GM19025 (cell line): ENCODE data around the gene TSEN34.
"Not testable (repeated sequence)": the region's sequence is repeated elsewhere in the genome, so short reads cannot be mapped to it uniquely, and the experiment has no call there.

Experiments
- ATAC-seq: cut with Tn5 transposase; IDR thresholded peaks from one replicate; pipeline ENCODE4 v1.9.1; 2021; ENCODE audit warnings: mild to moderate bottlenecking, low read depth, moderate library complexity; ENCODE audit not compliant: unreplicated experiment

TSEN34 gene

GRCh38 chr19:54229146-54229545 lies 38.0 kb downstream of the TSEN34 start:
- ATAC-seq, result no peak

GRCh38 chr19:54230031-54230430 lies 38.9 kb downstream of the TSEN34 start:
- no peak for ATAC-seq

GRCh38 chr19:54231077-54231931 lies 40.2 kb downstream of the TSEN34 start:
- ATAC-seq, result no peak

GRCh38 chr19:54233941-54234340 lies 42.8 kb downstream of the TSEN34 start:
- ATAC-seq, result no peak

GRCh38 chr19:54239491-54240371 lies 48.6 kb downstream of the TSEN34 start:
- ATAC-seq, result not testable (repeated sequence)

- not testable (repeated sequence) for ATAC-seq
These were observed 49.5 kb downstream of the TSEN34 start for GRCh38 chr19:54240372-54241336.

- not testable (repeated sequence) for ATAC-seq
These were observed 51.1 kb downstream of the TSEN34 start for GRCh38 chr19:54242234-54242633.

- not testable (repeated sequence) for ATAC-seq
These were observed 51.5 kb downstream of the TSEN34 start, which contains the start of gene LILRA6 for GRCh38 chr19:54242646-54243045. LILRA6 (minus strand) TSS chr19:54242790.

GRCh38 chr19:54243809-54244208 lies 52.7 kb downstream of the TSEN34 start:
- ATAC-seq, result not testable (repeated sequence)
